Measurements from ENCODE around the gene METRN. TPM values are rescaled to one million over a fixed set of nuclear protein-coding genes. Genes with fewer than 3 reads are reported as not detected.

The METRN gene
- total RNA-seq, 1 donor from 2014 or later, result 23.6 TPM

- DNase-seq (ENCODE audit: low spot score in 2 of 2) (no peak), FAIRE-seq (no peak)
Observed at GRCh38 chr16:677316-678190, 37.4 kb upstream of the METRN start.

DNA sequence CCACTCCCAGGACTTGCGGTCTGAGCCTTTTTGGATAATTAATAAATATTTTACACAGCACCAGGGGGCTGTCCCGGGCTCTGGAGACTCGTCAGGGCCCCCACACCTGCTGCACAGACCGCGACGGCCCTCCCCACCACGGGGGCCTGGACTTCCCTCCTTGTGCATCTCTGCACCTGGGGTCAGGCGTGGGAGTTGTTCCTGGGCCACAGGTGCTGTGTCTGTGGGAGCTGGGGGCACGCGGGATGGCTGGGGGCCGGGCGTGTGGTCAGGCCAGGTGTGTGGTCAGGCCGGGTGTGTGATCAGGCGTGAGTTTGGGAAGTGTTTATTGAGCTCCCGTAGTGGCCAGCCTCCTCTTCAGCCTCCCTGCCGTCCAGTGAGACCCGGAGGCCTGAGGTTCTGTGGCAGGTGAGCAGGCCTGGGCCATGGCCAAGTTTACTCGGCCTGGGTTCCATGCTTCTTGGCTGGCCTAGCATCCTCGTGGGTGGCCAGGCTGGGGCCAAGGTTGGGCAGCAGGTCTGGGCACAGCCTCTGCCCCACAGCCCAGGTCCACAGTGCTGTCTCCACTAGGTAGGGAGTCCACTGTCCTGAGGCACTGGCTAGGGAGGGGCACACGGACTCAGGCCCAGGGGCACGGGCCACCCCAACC, 36.6 kb upstream of the METRN start:
- FAIRE-seq (no peak), DNase-seq (ENCODE audit: low spot score in 2 of 2) (no peak)

GRCh38 chr16:678858-679813, 35.8 kb upstream of the METRN start:
- peak; percentile 52 to 62 for DNase-seq (ENCODE audit: low spot score in 2 of 2)
- FAIRE-seq, result no peak

- FAIRE-seq, result no peak
- peak; percentile 88 to 93 for DNase-seq (ENCODE audit: low spot score in 2 of 2)
Observed at GRCh38 chr16:679814-680624, 34.9 kb upstream of the METRN start, which contains the start of gene STUB1. Gene STUB1, plus strand, starts transcription at chr16:680410. Its CDS starts 116 bp downstream, at chr16:680526.

GRCh38 chr16:680625-680945, 34.3 kb upstream of the METRN start:
- FAIRE-seq, result no peak

GRCh38 chr16:680967-681745, 33.8 kb upstream of the METRN start:
- FAIRE-seq (no peak), DNase-seq (ENCODE audit: low spot score in 2 of 2) (no peak)

More at GRCh38 chr16:680625-680945, 34.3 kb upstream of the METRN start:
- no peak for DNase-seq (ENCODE audit: low spot score in 2 of 2)

DNA sequence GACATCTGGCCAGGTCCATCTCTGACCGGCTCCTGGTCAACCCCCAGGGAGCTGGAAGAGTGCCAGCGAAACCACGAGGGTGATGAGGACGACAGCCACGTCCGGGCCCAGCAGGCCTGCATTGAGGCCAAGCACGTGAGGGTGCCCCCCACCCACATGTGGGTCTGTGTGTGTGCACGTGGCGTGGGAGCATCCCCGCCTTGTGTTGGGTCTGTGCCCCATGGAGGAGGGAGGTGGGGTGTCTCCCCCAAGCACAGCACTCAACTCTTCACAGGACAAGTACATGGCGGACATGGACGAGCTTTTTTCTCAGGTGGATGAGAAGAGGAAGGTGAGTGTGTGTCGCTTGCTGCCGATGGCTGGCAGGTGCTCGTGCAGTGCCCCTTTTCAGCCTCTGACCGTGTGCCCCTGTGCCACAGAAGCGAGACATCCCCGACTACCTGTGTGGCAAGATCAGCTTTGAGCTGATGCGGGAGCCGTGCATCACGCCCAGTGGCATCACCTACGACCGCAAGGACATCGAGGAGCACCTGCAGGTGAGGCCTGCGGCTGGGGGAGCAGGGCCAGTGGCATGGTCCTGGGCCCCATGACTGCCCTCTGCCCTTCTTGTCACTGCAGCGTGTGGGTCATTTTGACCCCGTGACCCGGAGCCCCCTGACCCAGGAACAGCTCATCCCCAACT, 33.0 kb upstream of the METRN start:
- DNase-seq (ENCODE audit: low spot score in 2 of 2) (no peak), FAIRE-seq (no peak)

GRCh38 chr16:682493-683395, 32.2 kb upstream of the METRN start:
- DNase-seq (ENCODE audit: low spot score in 2 of 2), result no peak
- no peak for FAIRE-seq

- FAIRE-seq (no peak), DNase-seq (ENCODE audit: low spot score in 2 of 2) (no peak)
Observed at GRCh38 chr16:683396-684070, 31.4 kb upstream of the METRN start.

DNA sequence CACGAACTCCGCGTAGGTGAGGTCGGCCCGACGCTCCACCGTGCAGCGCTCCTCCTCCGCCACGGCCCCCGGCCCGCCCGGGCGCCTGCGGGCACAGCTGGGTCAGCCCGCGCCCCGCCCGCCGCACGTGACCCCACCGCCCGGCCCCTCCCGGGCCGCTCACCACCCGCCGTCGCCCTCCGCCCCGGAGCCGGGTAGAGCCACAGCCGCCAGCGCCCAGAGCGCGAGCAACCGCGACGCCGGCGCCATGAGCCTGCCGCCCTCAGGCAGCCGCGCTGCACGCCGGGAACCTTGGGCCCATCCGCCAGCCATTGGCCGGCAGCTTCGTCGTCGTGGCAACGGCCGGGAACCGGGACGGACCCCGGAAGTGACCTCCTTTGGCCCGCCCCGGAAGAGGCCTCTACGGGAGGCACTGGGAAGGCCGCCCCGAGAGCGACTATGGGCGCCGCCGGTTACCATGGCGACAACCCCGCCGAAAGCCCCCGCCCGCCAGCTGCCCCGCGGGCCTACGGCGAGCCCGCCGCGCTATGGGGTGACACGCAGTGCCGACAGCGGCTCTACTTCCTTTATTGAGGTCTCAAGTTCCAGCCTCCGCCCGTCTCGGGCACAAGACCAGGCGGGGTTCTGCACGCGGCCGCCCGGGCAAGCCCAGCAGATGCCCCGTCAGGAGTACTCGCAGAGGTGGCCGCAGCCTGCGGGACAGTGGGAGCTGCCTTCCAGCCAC, 30.7 kb upstream of the METRN start, which contains the start of gene JMJD8:
Gene JMJD8, minus strand, starts transcription at position 264 of the 724 bp plus-strand sequence. Its CDS starts 15 bp downstream, at position 249.
- FAIRE-seq (no peak), DNase-seq (ENCODE audit: low spot score in 2 of 2) (peak; percentile 99)

GRCh38 chr16:684961-685696, 29.8 kb upstream of the METRN start:
- FAIRE-seq (no peak), DNase-seq (ENCODE audit: low spot score in 2 of 2) (no peak)

DNA sequence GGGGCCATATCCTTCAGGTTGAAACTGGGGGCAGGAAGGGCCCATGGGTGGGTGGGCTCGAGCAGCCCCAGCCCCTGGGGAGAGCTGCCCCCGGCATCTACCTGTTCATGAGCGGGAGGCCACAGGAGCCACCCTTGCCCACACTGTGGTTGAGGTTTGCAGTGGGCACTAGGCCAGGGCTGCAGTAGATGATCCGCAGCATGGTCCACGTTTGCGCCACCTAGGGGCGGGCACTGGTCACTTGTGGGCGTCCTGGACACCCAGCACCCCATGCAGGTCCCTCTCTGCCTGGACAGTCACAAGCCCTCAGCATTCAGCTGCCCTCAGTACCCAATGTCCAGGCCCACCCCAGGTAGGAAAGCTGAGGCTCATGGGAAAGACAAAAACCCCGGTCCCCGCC, 29.0 kb upstream of the METRN start:
- FAIRE-seq, result no peak
- DNase-seq (ENCODE audit: low spot score in 2 of 2), result no peak

GRCh38 chr16:686459-687260, 28.3 kb upstream of the METRN start:
- FAIRE-seq (no peak), DNase-seq (ENCODE audit: low spot score in 2 of 2) (no peak)

GRCh38 chr16:687499-687898, 27.4 kb upstream of the METRN start:
- no peak for FAIRE-seq
- no peak for DNase-seq (ENCODE audit: low spot score in 2 of 2)
